H9 (cell line): ENCODE data around the gene PIEZO2. TPM values are rescaled to one million over a fixed set of nuclear protein-coding genes. Genes with fewer than 3 reads are reported as not detected.

Experiments
- DNase-seq: peaks from one replicate; pipeline ENCODE4 v3.0.0-alpha.2; 2017
- H2AFZ ChIP-seq: one replicate; pipeline ENCODE4 v1.6.1; 2013; ENCODE audit warnings: mild to moderate bottlenecking, low read length, control low read depth, moderate library complexity
- H2AK5ac ChIP-seq: 2 replicates; pipeline ENCODE4 v1.6.1; 2013; ENCODE audit warnings: low read length, control low read depth, mixed read lengths; ENCODE audit not compliant: insufficient read length
- H2BK120ac ChIP-seq: one replicate; pipeline ENCODE4 v1.6.1; 2013; ENCODE audit warnings: low read depth, mild to moderate bottlenecking, low read length, control low read depth, inconsistent platforms; ENCODE audit not compliant: poor library complexity, severe bottlenecking
- H2BK12ac ChIP-seq: 2 replicates; pipeline ENCODE4 v1.6.1; 2013; ENCODE audit warnings: low read length, control low read depth, mixed read lengths, low read depth; ENCODE audit not compliant: insufficient read length
- H2BK15ac ChIP-seq: 2 replicates; pipeline ENCODE4 v1.6.1; 2013; ENCODE audit warnings: low read depth, low read length, control low read depth
- H2BK20ac ChIP-seq: one replicate; pipeline ENCODE4 v1.6.1; 2013; ENCODE audit warnings: low read depth, mild to moderate bottlenecking, low read length, control low read depth, inconsistent platforms; ENCODE audit not compliant: poor library complexity, severe bottlenecking
- H2BK5ac ChIP-seq: 2 replicates; pipeline ENCODE4 v1.6.1; 2013; ENCODE audit warnings: low read length, control low read depth, mixed read lengths; ENCODE audit not compliant: insufficient read length
- H3K14ac ChIP-seq: 2 replicates; pipeline ENCODE4 v1.6.1; 2013; ENCODE audit warnings: low read length, control low read depth; ENCODE audit not compliant: insufficient read depth
- H3K18ac ChIP-seq: 2 replicates; pipeline ENCODE4 v1.6.1; 2013; ENCODE audit warnings: low read depth, mild to moderate bottlenecking, mixed read lengths, low read length, control low read depth; ENCODE audit not compliant: insufficient read length
- H3K23ac ChIP-seq: 2 replicates; pipeline ENCODE4 v1.6.1; 2013; ENCODE audit warnings: low read length, control low read depth, mixed read lengths, low read depth; ENCODE audit not compliant: insufficient read length
- H3K23me2 ChIP-seq: 2 replicates; pipeline ENCODE4 v1.6.1; 2013; ENCODE audit warnings: low read depth, mild to moderate bottlenecking, mixed read lengths, low read length, control low read depth; ENCODE audit not compliant: insufficient read length, poor library complexity, severe bottlenecking
- H3K27ac ChIP-seq: 2 replicates; pipeline ENCODE4 v1.5.1; 2013; ENCODE audit warnings: low read length, control low read depth, mixed read lengths, low read depth; ENCODE audit not compliant: insufficient read length
- H3K27me3 ChIP-seq: 2 replicates; pipeline ENCODE4 v1.6.1; 2013; ENCODE audit warnings: low read length, control low read depth, inconsistent platforms; ENCODE audit not compliant: insufficient read depth
- H3K4ac ChIP-seq: 2 replicates; pipeline ENCODE4 v1.6.1; 2013; ENCODE audit warnings: low read depth, mild to moderate bottlenecking, control low read depth, inconsistent platforms, low read length, moderate library complexity
- H3K4me1 ChIP-seq: 2 replicates; pipeline ENCODE4 v1.6.1; 2013; ENCODE audit warnings: low read length, control low read depth, inconsistent platforms; ENCODE audit not compliant: insufficient read depth
- H3K4me2 ChIP-seq: 2 replicates; pipeline ENCODE4 v1.6.1; 2013; ENCODE audit warnings: low read length, control low read depth, mixed read lengths; ENCODE audit not compliant: insufficient read length, insufficient read depth
- H3K56ac ChIP-seq: 2 replicates; pipeline ENCODE4 v1.6.1; 2013; ENCODE audit warnings: low read depth, mild to moderate bottlenecking, mixed read lengths, low read length, control low read depth; ENCODE audit not compliant: insufficient read length
- H3K79me1 ChIP-seq: 2 replicates; pipeline ENCODE4 v1.6.1; 2013; ENCODE audit warnings: low read depth, mild to moderate bottlenecking, moderate library complexity, low read length, control low read depth, inconsistent platforms; ENCODE audit not compliant: insufficient read depth, poor library complexity, severe bottlenecking
- H3K79me2 ChIP-seq: 2 replicates; pipeline ENCODE4 v1.6.1; 2013; ENCODE audit warnings: low read length, control low read depth, inconsistent platforms; ENCODE audit not compliant: insufficient read depth
- H3K9ac ChIP-seq: 2 replicates; pipeline ENCODE4 v1.6.1; 2013; ENCODE audit warnings: low read length, control low read depth, mixed read lengths; ENCODE audit not compliant: insufficient read length; ENCODE audit errors: extremely low read depth
- H3K9me3 ChIP-seq: one replicate; pipeline ENCODE4 v1.6.1; 2013; ENCODE audit warnings: low read depth, low read length, inconsistent platforms; ENCODE audit not compliant: control insufficient read depth
- H3T11ph ChIP-seq: one replicate; pipeline ENCODE4 v1.6.1; 2013; ENCODE audit warnings: mild to moderate bottlenecking, low read length, control low read depth, inconsistent platforms
- H4K20me1 ChIP-seq: one replicate; pipeline ENCODE4 v1.6.1; 2013; ENCODE audit not compliant: control insufficient read depth, insufficient read length, insufficient read depth
- H4K5ac ChIP-seq: 2 replicates; pipeline ENCODE4 v1.6.1; 2013; ENCODE audit warnings: low read depth, mild to moderate bottlenecking, mixed read lengths, low read length, control low read depth; ENCODE audit not compliant: insufficient read length
- H4K8ac ChIP-seq: replicated peaks from 2 replicates; pipeline ENCODE4 v1.6.1; 2013; ENCODE audit warnings: low read length, control low read depth, mixed read lengths, low read depth; ENCODE audit not compliant: insufficient read length
- H4K91ac ChIP-seq: 2 replicates; pipeline ENCODE4 v1.6.1; 2013; ENCODE audit warnings: low read depth, mild to moderate bottlenecking, moderate library complexity, mixed read lengths, low read length, control low read depth; ENCODE audit not compliant: insufficient read length
- H3K27ac Mint-ChIP-seq, 3 experiments: 2 replicates in 2 of 3; 3 replicates in 1 of 3; pipeline ENCODE4 v1.8.0; 2020 to 2021; ENCODE audit warnings: mixed read lengths in 3 of 3, mild to moderate bottlenecking in 1 of 3, moderate library complexity in 1 of 3
- H3K27me3 Mint-ChIP-seq: 2 replicates; pipeline ENCODE4 v1.8.0; 2021; ENCODE audit warnings: low read depth, mild to moderate bottlenecking, moderate library complexity, mixed read lengths
- H3K36me3 Mint-ChIP-seq, 3 experiments: 2 replicates in 2 of 3; 3 replicates in 1 of 3; pipeline ENCODE4 v1.8.0; 2020 to 2021; ENCODE audit warnings: low read depth in 3 of 3, mixed read lengths in 3 of 3; ENCODE audit not compliant: insufficient read depth in 1 of 3
- H3K4me1 Mint-ChIP-seq, 2 experiments: 2 replicates each; pipeline ENCODE4 v1.8.0; 2020; ENCODE audit warnings: mixed read lengths in 2 of 2
- H3K4me3 Mint-ChIP-seq, 2 experiments: 2 replicates in 1 of 2; 3 replicates in 1 of 2; pipeline ENCODE4 v1.8.0; 2020 to 2021; ENCODE audit warnings: mild to moderate bottlenecking in 2 of 2, mixed read lengths in 2 of 2, moderate library complexity in 1 of 2
- H3K9me3 Mint-ChIP-seq, 2 experiments: 2 replicates in 1 of 2; 3 replicates in 1 of 2; pipeline ENCODE4 v1.8.0; 2020; ENCODE audit warnings: mild to moderate bottlenecking in 2 of 2, mixed read lengths in 2 of 2, moderate library complexity in 1 of 2
- WGBS: extraction: QIAGEN DNeasy Blood & Tissue Kit; methylation state at CpG from one replicate; pipeline ENCODE4 v1.1.7; 2013; ENCODE audit warnings: missing lambda C conversion rate, low lambda C conversion rate, mixed read lengths; ENCODE audit not compliant: insufficient read length; ENCODE audit errors: extremely low coverage; 5-methylcytosine and 5-hydroxymethylcytosine counted together
- total RNA-seq: library from RNA; stranded (reverse); gene quantifications from 2 replicates; pipeline ENCODE4 v1.2.1, GENCODE V29; 2021
- TF ChIP-seq, protein P1 (sequence below): fragments of 200-600 bp; sonication (generic); conservative IDR thresholded peaks from 3 replicates; pipeline ENCODE4 v1.8.0; 2021; ENCODE audit warnings: antibody characterized with exemption, mild to moderate bottlenecking

Gene PIEZO2
- total RNA-seq, 1 experiment from 2014 or later, result 3.9 TPM

DNA sequence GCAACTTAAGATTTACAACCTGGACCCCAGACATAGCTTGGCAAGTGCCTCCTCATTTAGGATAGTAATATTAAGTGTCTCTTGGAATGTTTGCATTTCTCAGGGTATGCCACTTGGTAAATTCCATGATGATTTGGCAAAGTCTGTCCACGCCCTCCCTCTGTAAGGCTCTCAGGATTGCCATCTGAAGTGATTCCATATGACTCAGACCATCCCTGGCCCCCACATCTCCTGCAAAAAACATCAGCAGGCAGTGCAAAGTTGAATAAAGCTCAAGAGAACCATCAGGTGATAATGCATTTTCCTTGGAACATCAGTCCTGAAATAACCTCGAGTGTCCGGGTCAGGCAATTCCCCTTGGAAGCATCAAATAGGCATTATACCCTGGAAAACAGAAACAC is 27.1 kb upstream of the PIEZO2 start:
- H3K9ac ChIP-seq, result no peak overlapping the region
- no CpG with 5 or more reads among the region's 3 CpGs for WGBS
- no peak for DNase-seq
- H3K79me2 ChIP-seq, result no peaks in the 10 kb centered on the region
- Mint-ChIP-seq H3K9me3 (peaks cover 0 to under 1% of the 10 kb centered on the region in 2 experiments; a peak in 2 of 5 replicates), H3K27ac (no peak overlapping the region), H3K4me3 (no peak overlapping the region), H3K27me3 (no peaks in the 10 kb centered on the region; the same call in 1 of the 2 replicates), H3K36me3 (peaks cover 0 to 4% (median 0%) of the 10 kb centered on the region in 3 experiments; a peak in 1 of 7 replicates), H3K4me1 (no peaks in the 10 kb centered on the region)
- no peaks in the 10 kb centered on the region for H3K23me2 ChIP-seq
- H4K5ac ChIP-seq, result no peak overlapping the region
- H3K9me3 ChIP-seq, result no peaks in the 10 kb centered on the region
- no peak overlapping the region for H2AFZ ChIP-seq
- no peak overlapping the region for H2AK5ac ChIP-seq
- no peak overlapping the region for H2BK12ac ChIP-seq
- H2BK20ac ChIP-seq, result no peak overlapping the region
- H3T11ph ChIP-seq, result no peak overlapping the region
- no peak overlapping the region for H3K18ac ChIP-seq
- no peak overlapping the region for H3K56ac ChIP-seq
- no peaks in the 10 kb centered on the region for H4K20me1 ChIP-seq
- no peak overlapping the region for H4K8ac ChIP-seq
- H3K23ac ChIP-seq, result no peak overlapping the region
- H3K14ac ChIP-seq, result no peak overlapping the region
- no peaks in the 10 kb centered on the region for H3K4me1 ChIP-seq
- no peak overlapping the region for H2BK120ac ChIP-seq
- H3K27me3 ChIP-seq, result no peaks in the 10 kb centered on the region
- H3K4ac ChIP-seq, result no peak overlapping the region
- H2BK15ac ChIP-seq, result no peak overlapping the region
- no peak overlapping the region for H3K4me2 ChIP-seq
- no peaks in the 10 kb centered on the region for H3K79me1 ChIP-seq
- no peak overlapping the region for H2BK5ac ChIP-seq
- no peak overlapping the region for H4K91ac ChIP-seq
- TF ChIP-seq, protein P1, sequence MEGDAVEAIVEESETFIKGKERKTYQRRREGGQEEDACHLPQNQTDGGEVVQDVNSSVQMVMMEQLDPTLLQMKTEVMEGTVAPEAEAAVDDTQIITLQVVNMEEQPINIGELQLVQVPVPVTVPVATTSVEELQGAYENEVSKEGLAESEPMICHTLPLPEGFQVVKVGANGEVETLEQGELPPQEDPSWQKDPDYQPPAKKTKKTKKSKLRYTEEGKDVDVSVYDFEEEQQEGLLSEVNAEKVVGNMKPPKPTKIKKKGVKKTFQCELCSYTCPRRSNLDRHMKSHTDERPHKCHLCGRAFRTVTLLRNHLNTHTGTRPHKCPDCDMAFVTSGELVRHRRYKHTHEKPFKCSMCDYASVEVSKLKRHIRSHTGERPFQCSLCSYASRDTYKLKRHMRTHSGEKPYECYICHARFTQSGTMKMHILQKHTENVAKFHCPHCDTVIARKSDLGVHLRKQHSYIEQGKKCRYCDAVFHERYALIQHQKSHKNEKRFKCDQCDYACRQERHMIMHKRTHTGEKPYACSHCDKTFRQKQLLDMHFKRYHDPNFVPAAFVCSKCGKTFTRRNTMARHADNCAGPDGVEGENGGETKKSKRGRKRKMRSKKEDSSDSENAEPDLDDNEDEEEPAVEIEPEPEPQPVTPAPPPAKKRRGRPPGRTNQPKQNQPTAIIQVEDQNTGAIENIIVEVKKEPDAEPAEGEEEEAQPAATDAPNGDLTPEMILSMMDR, result no peak
- H3K27ac ChIP-seq, result no peak overlapping the region
